HL-60/S4 treated with retinoic acid at 250 ng/mL for 4 days and 3 days (cell line): ENCODE data around the gene LPP.

Experiments used
- in situ Hi-C: fragments of 300-500 bp; cut with MboI; formaldehyde crosslinking; loops from 2 replicates; pipeline ENCODE4 v1.7.0; 2022; ENCODE audit warnings: low sequenced_read_pairs

Gene LPP

GRCh38 chr3:188841906-188842305 is 687.9 kb downstream of the LPP start:
- in situ Hi-C loops, result no loop called here

DNA sequence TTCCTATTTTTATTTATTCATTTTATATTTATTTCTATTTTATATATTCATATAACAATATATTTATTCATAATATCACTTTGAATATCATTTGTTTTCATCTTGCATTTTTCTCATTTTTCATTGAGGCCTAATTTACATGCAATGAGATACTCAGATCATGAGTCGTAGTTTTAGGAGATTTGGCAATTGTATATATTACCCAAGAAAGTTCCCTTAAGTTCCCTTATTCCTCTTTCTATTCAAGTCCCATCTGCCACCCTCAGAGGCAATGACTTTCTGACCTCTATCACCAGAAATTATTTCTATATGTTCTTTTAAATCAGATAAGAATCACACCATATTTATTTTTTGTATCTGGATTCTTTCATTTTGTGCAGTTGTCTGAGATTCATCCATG is 688.7 kb downstream of the LPP start:
- in situ Hi-C loops, result no loop called here

GRCh38 chr3:188844096-188844495 is 690.1 kb downstream of the LPP start:
- in situ Hi-C loops, result no loop called here

DNA sequence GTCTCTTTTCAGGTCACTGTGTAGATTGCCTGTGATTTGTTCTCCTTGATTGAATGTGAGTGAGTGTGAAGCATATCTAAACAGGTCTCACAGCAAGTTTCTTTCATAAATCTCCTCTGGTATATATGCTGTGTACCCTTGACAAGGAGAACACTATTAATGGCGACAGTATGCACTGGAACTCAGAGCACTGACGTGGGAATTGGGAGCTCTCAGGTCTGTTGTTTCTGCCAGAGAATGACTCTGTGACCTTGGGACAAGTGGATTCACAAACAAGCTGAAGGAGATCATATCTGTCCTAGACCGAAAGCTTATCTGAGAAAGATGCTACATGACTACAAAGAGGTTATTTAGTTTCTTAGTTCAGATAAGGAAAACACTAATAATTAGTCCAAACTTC is 691.6 kb downstream of the LPP start:
- in situ Hi-C loops, result no loop called here

- in situ Hi-C loops, result no loop called here
Observed at GRCh38 chr3:188848947-188849346, 695.0 kb downstream of the LPP start.

- in situ Hi-C loops, result no loop called here
Observed at GRCh38 chr3:188853856-188854771, 700.2 kb downstream of the LPP start.

- in situ Hi-C loops, result no loop called here
Observed at GRCh38 chr3:188854772-188855149, 700.8 kb downstream of the LPP start.

DNA sequence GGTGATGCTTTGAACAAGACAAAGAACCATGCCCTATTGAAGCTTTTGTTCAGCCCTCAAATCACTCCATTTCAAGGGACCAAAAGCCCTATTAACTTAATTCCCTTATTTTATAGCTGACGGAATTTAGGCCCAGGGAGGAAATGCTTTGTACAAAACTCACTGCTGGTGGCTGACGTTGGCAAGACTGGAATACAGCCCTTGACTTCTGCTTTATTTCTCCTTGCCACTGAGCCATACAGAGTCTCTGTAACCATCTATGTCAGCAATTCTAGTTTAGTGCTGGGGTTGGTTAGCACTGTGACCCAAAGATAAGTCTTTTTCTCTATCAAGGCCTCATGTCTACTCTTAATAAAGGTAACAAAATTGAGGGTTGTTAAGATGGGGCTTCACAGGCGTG is 701.7 kb downstream of the LPP start:
- in situ Hi-C loops, result no loop called here

DNA sequence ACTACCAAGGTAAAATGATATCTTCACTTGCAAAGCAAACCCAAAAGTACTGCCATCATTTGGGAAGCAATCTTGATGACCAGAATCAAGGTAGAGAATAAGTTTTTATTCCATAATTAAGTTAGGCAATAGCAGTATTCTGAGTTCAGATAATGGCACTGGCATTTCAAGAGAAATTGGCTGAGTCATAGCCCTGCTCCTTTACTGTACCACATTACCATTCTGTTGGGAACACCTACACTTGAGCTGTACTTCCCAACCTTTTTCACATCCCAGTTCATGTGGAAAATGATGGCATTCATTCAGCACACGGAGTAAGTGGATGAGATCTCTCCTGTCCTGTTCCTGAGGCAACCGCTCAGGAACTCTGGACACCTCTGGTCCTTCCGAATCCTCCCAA is 706.2 kb downstream of the LPP start:
- in situ Hi-C loops, result no loop called here

DNA sequence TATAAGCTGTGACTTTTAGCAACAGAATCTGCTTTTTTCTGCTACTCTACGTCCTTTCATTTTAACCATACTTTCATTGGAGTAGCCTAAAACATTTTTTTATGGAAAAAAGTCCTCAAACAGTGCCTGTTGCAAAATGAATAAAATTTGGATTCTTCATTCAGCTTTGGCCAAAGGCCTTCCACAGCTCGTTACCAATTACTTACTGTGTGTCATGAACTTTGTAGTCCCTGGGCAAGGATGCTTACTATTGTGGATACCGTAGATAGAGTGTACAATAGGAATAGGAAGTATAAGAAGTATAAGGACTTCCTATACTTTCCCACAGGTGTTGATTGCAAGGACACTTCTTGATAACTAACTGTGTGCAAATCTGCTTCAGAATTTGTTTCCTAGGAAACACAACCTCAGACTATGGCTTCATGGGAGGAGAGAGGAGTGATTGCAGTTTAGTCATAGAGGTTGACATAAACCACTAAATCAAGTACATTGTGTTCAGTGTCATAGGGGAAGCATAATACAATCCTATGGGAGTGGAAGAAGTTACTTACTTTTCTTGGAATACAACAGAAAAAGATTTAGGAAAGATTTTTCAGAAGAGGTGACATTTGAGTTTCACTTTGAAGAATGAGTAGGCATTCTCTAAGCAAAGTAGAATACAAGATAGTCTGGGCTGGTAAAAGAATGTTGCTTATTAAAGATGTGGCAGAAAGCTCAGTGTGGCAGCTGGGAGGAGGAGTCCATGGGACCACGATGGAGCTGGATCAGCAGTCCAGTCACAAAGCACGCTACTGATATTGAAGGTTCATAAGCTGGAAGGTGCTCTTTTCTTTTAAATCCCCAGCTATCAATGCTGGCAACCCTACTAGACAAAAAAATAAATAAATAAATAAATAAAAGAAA is 708.1 kb downstream of the LPP start:
- in situ Hi-C loops, result no loop called here

- in situ Hi-C loops, result no loop called here
Observed at GRCh38 chr3:188863999-188864406, 710.0 kb downstream of the LPP start.

DNA sequence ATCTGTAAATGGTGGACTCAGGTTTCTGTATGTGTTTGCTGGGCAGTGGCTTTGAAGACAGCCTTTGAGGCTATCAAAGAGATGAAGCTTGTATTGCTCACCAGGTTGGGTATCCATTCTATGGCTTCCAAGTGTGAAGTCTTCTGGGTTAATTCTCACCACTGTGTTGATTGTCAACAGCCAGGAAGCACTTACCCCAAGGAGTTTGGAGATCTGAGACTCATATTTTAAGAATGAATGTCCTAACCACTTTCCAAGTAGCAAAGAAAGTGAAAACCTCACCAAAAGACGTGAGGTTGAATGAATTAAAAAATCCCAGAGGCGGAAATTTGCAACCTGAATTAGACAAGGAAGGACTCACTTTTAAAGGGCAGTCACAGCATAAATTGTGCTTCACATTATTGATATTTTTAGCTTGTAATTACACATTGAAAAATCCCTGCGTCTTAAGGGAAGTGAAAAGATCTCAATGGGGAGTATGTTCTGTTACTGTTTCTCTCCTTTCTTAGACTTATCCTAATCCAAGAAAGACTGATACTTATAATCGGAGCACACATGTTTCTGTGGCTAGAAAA is 713.8 kb downstream of the LPP start:
- in situ Hi-C loops, result no loop called here

- in situ Hi-C loops, result no loop called here
Observed at GRCh38 chr3:188868803-188869202, 714.8 kb downstream of the LPP start.

GRCh38 chr3:188869628-188870027 is 715.7 kb downstream of the LPP start:
- in situ Hi-C loops, result no loop called here

- in situ Hi-C loops, result no loop called here
Observed at GRCh38 chr3:188870431-188870830, 716.5 kb downstream of the LPP start.

- in situ Hi-C loops, result no loop called here
Observed at GRCh38 chr3:188874576-188874975, 720.6 kb downstream of the LPP start.

GRCh38 chr3:188875413-188875812 is 721.5 kb downstream of the LPP start:
- in situ Hi-C loops, result no loop called here

DNA sequence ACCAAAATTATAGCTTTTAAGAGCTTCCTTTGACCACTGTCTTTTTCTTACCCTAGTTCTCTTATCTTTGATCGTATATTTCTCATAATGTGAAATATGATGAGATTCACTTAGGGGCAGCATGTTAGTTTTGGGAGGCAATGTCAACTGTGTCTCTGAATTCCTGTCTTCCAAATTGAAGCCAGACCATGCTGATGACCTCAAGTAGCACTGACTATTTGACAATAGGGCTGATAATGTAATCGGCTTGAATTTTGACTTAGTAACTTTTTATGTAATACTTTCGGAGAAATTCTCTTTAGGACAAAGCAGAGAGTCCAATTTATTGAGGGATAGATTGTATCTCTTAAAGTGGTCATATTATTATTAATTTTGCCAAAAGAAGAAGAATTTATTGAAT is 722.4 kb downstream of the LPP start:
- in situ Hi-C loops, result no loop called here

DNA sequence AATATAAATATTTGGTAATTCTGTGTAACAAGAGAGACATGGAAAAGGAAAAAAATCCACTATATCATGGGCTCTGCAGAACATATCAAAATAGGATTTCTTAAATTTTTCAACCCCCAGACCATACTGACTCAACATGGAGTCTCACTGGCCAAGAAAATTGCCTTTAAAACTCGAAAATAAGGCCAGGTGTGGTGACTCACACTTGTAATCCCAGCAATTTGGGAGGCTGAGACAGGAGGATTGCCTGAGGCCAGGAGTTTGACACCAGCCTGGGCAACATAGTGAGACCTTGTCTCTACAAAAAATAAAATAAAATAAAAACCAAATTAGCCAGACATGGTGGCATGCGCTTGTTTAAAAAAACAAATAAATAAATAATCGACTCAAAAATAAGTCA is 723.4 kb downstream of the LPP start:
- in situ Hi-C loops, result no loop called here

DNA sequence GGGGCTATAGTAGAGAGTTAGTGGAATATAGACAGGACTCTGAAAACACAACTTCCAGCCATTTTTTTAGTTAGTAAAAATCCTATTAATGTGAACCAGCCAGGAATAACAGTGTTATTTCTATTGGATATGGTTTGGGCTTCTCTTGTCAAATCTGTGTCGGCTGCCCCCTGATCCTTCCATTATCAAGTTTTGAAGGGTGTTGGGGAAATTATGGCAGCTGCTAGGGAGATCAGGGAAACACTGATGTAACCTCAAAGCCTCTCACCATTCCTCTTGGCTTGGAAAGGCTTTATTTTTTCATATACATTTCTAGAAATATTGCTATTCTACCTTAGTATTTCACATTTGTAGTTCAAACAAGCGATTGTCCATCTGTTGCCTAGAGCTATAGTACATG is 724.1 kb downstream of the LPP start:
- in situ Hi-C loops, result no loop called here

GRCh38 chr3:188881954-188882641 is 728.1 kb downstream of the LPP start:
- in situ Hi-C loops, result no loop called here
